Stomach smooth muscle (tissue), 2 donors: ENCODE data around the gene KCND3.

Experiments
- H3K27ac ChIP-seq: one replicate; pipeline ENCODE4 v1.7.0; 2013; ENCODE audit warnings: mild to moderate bottlenecking, low read length, inconsistent platforms
- H3K27me3 ChIP-seq, 2 donors: one replicate each; pipeline ENCODE4 v1.7.0; 2013; ENCODE audit warnings: low read length in 2 of 2; ENCODE audit not compliant: insufficient read depth in 2 of 2, control insufficient read depth in 1 of 2
- H3K36me3 ChIP-seq, 2 donors: one replicate each; pipeline ENCODE4 v1.7.0; 2013; ENCODE audit warnings: low read length in 2 of 2; ENCODE audit not compliant: control insufficient read depth in 2 of 2, insufficient read depth in 2 of 2
- H3K4me1 ChIP-seq: one replicate; pipeline ENCODE4 v1.7.0; 2013; ENCODE audit warnings: low read length; ENCODE audit not compliant: control insufficient read depth, insufficient read depth
- H3K4me3 ChIP-seq, 2 donors: one replicate each; pipeline ENCODE4 v1.7.0; 2013; ENCODE audit warnings: low read length in 2 of 2
- H3K9ac ChIP-seq, 2 donors: one replicate each; pipeline ENCODE4 v1.7.0; 2013; ENCODE audit warnings: low read length in 2 of 2, mild to moderate bottlenecking in 1 of 2
- H3K9me3 ChIP-seq, 2 donors: one replicate each; pipeline ENCODE4 v1.7.0; 2013; ENCODE audit warnings: low read length in 2 of 2; ENCODE audit not compliant: control insufficient read depth in 2 of 2
- donor health status: healthy.
- donor health status: Pancreatic carcinoma.

KCND3 gene

GRCh38 chr1:111736548-111737215 lies 252.8 kb downstream of the KCND3 start:
- peak overlapping the region; percentile 96 for H3K27ac ChIP-seq
- H3K4me3 ChIP-seq = peak overlapping the region; percentile 86 to 89
- no peaks in the 10 kb centered on the region for H3K9me3 ChIP-seq
- no peaks in the 10 kb centered on the region for H3K27me3 ChIP-seq
- no peaks in the 10 kb centered on the region for H3K36me3 ChIP-seq
- H3K4me1 ChIP-seq = peaks cover 86% of the 10 kb centered on the region
- H3K9ac ChIP-seq = peak overlapping the region in 1 of 2 donors; percentile 29

DNA sequence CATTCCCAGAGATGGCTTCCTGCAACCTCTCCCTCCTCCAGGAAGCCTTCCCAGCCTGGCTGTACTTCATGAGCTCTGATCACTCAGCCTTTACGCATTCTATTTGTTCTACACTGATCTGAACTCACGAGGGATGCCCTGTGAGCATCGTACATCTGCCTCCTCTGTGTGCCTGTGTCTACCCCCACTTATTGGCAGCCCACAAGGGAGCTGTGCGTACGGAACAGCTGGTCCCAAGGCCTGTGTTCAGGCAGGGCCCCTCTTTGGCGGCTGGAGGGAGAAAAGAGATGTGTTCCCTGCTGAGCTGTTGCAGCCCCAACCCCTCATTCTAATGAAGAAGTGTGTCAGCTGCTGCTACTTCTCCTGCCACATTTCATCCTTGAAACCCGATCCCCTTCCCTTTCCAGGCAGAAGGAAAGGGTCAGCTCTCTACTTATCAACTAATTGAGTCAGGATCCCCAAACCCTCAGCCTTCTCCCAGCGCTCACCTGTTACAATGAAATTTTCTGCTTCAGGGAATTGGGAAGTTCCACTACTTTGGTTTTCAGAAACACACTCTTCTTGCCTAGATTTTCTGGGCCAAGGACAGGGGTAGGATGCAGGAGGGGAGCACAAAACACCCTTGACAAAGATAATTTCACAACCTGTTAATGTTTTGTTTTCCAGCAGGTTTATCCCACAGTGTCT lies 253.5 kb downstream of the KCND3 start:
- Histone ChIP-seq H3K4me3 (peak overlapping the region in 1 of 2 donors; percentile 15), H3K9me3 (no peaks in the 10 kb centered on the region), H3K36me3 (no peaks in the 10 kb centered on the region), H3K27ac (peak overlapping the region; percentile 41), H3K27me3 (no peaks in the 10 kb centered on the region), H3K9ac (no peak overlapping the region), H3K4me1 (peaks cover 83% of the 10 kb centered on the region)

GRCh38 chr1:111735321-111735720 lies 254.1 kb downstream of the KCND3 start:
- Histone ChIP-seq H3K36me3 (no peaks in the 10 kb centered on the region), H3K27me3 (no peaks in the 10 kb centered on the region), H3K4me1 (peaks cover 86% of the 10 kb centered on the region), H3K4me3 (no peak overlapping the region), H3K9me3 (no peaks in the 10 kb centered on the region), H3K27ac (no peak overlapping the region), H3K9ac (no peak overlapping the region)

DNA sequence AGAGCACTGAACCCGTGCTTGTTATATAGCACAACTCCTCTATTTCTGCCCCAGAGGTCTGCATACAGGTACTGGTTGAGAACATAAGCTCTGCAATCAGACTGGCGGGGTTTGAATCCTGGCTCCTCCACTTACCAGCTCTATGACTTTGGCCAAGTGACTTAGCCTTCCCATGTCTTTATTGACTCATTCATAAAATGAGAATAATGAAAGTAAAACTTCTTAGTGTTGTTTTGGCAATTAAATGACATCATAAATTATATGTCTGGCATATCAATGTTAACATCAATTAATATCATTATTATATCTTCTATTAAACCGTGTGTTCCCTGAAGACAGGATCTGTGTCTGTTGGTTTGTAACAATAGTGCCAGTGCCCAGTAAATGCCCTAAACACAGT lies 254.6 kb downstream of the KCND3 start:
- Histone ChIP-seq H3K4me1 (peaks cover 86% of the 10 kb centered on the region), H3K9ac (no peak overlapping the region), H3K4me3 (no peak overlapping the region), H3K36me3 (no peaks in the 10 kb centered on the region), H3K27ac (peak overlapping the region; percentile 70), H3K9me3 (no peaks in the 10 kb centered on the region), H3K27me3 (no peaks in the 10 kb centered on the region)

DNA sequence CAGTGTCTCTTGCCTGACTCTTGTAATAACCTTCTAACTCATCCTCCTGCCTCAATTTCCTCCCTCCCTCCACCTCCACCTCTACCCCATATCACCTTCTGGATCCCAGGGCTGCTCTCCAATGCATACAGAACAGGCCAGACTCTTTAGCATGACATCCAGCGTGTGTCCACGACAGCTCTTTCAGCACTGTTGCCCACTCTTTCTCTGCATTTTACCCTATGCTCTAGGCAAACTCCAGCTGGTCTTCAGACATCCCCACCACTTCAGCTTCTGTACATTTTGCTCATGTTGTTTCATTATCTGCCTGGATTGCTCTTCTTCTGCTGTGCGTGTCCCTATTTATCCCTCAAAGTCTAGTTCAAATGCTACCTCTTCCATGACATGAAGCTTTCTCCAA lies 255.0 kb downstream of the KCND3 start:
- Histone ChIP-seq H3K27me3 (no peaks in the 10 kb centered on the region), H3K4me3 (no peak overlapping the region), H3K36me3 (no peaks in the 10 kb centered on the region), H3K4me1 (peaks cover 86% of the 10 kb centered on the region), H3K27ac (peak overlapping the region; percentile 70), H3K9me3 (no peaks in the 10 kb centered on the region), H3K9ac (peak overlapping the region in 1 of 2 donors; percentile 13)

DNA sequence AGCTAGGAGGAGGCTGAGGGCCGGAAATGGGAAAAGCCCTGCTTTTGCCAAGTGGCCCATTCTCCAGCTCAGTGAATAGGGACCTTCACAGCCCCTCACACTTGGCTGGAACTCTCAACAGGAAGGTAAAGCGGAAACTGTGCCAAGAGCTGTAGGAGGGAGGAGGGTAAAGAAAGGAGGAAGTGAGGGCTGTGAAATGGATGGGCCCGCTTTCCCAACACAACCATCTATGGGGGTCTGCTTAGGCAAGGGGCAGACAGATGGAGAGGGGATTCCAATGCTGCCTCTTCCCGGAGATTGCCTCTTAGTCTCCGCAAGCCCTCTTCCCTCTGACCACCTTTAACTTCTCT lies 255.5 kb downstream of the KCND3 start:
- H3K9me3 ChIP-seq = no peaks in the 10 kb centered on the region
- H3K27ac ChIP-seq = peak overlapping the region; percentile 70
- no peaks in the 10 kb centered on the region for H3K27me3 ChIP-seq
- H3K36me3 ChIP-seq = no peaks in the 10 kb centered on the region
- H3K4me3 ChIP-seq = peak overlapping the region in 1 of 2 donors; percentile 40
- peaks cover 86% of the 10 kb centered on the region for H3K4me1 ChIP-seq
- H3K9ac ChIP-seq = peak overlapping the region in 1 of 2 donors; percentile 47

GRCh38 chr1:111733183-111733991 lies 256.1 kb downstream of the KCND3 start:
- Histone ChIP-seq H3K27ac (peak overlapping the region; percentile 70), H3K4me1 (peaks cover 81% of the 10 kb centered on the region), H3K9me3 (no peaks in the 10 kb centered on the region), H3K36me3 (no peaks in the 10 kb centered on the region), H3K27me3 (no peaks in the 10 kb centered on the region), H3K9ac (peak overlapping the region in 1 of 2 donors; percentile 47), H3K4me3 (peak overlapping the region in 1 of 2 donors; percentile 40)

DNA sequence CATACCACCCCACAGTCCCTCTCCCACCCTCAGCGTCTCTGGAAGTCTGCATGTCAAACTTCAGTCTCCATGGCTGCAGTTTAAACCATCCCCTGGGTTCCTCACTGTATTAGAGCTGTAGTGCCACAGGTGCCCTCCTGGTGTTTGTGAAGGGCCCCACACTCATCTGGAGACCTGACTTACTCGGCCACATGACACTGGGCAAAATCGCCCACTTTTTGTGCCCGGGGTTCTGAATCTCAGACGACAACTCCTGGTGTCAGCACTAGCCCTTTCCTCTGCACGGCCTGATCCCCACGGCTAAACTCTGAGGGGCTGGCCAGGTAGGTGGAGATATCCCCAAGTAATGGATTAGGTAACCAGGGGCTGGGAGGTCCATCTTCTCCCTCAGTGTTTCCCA lies 256.8 kb downstream of the KCND3 start:
- Histone ChIP-seq H3K27me3 (no peaks in the 10 kb centered on the region), H3K9me3 (no peaks in the 10 kb centered on the region), H3K4me1 (peaks cover 75% of the 10 kb centered on the region), H3K36me3 (peaks cover 0 to under 1% of the 10 kb centered on the region in 2 donors), H3K4me3 (no peak overlapping the region), H3K27ac (peak overlapping the region; percentile 70), H3K9ac (no peak overlapping the region)

- peak overlapping the region; percentile 70 for H3K27ac ChIP-seq
- peaks cover 4 to 5% of the 10 kb centered on the region in 2 donors for H3K36me3 ChIP-seq
- H3K4me1 ChIP-seq = peaks cover 68% of the 10 kb centered on the region
- H3K4me3 ChIP-seq = no peak overlapping the region
- H3K27me3 ChIP-seq = no peaks in the 10 kb centered on the region
- H3K9ac ChIP-seq = no peak overlapping the region
- H3K9me3 ChIP-seq = no peaks in the 10 kb centered on the region
These were observed 257.5 kb downstream of the KCND3 start for GRCh38 chr1:111731956-111732355.

GRCh38 chr1:111730706-111731105 lies 258.8 kb downstream of the KCND3 start:
- Histone ChIP-seq H3K4me1 (peaks cover 55% of the 10 kb centered on the region), H3K9ac (no peak overlapping the region), H3K27me3 (no peaks in the 10 kb centered on the region), H3K4me3 (no peak overlapping the region), H3K27ac (peak overlapping the region; percentile 58), H3K9me3 (no peaks in the 10 kb centered on the region), H3K36me3 (peaks cover 7 to 9% of the 10 kb centered on the region in 2 donors)
